Activated naive CD8-positive, alpha-beta T cell treated with anti-CD3 and anti-CD28 coated beads, Interleukin-2, amount 50 U/mL, for 16 hours (primary cell): Measurements from ENCODE around the gene KRT79.

Experiments used
- DNase-seq: peaks from one replicate; pipeline ENCODE4 v3.0.0-alpha.2; 2020; ENCODE audit warnings: low read depth, low spot score

KRT79 gene

DNA sequence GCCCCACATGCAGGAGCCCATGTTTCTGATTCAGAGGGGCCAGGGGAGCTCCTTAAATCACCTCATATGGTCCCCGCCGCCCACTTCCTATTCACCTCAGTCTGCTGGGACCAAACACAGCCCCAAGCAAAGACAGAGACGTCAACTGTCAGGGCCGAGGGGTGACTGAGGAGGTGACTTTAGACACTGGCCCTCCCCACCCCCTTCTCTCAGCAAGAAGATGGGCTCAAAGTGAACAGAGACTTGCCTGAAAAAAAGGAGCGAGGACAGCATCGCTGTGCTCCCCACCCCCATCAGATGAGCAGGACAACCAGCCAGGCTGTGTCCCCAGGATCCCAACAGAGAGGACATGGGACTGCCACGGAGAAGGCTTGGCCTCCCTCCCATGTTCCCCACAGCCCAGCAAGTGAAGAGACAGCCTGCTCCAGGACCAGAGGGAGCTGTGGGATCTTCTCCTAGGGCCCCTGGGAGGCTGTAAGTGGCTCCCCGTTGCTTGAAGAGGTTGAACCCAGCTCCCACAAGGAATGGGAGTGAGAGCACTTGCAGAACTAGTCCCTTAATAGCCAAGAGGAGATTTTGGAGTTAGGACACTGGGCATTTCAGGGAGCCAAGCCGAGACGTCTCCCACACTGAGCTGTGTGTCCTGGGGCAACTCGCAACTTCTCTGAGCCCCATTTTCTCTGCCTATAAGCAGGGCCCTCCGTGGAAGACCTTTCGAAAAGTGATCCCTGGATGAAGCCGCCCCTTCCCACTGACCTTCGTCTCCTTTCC is 1.3 kb upstream of the KRT79 start:
- no peak for DNase-seq

DNA sequence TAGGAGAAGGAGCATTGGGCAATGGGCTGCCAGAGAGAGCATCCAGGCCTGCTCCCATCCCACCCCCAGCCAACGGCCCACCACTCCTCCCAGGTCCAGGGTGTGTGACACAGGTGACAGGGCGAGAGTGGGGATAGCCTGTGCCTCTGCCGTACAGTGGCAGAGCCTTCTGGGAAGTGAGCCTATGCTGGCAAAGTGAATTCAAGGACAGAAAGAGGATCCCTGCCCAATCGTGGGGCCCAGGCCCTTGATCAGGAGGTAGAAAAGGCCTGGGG is 553 bp upstream of the KRT79 start:
- DNase-seq, result no peak

GRCh38 chr12:52832985-52833905 is 866 bp downstream of the KRT79 start:
- no peak for DNase-seq

GRCh38 chr12:52832451-52832850 is 1.7 kb downstream of the KRT79 start:
- no peak for DNase-seq

DNA sequence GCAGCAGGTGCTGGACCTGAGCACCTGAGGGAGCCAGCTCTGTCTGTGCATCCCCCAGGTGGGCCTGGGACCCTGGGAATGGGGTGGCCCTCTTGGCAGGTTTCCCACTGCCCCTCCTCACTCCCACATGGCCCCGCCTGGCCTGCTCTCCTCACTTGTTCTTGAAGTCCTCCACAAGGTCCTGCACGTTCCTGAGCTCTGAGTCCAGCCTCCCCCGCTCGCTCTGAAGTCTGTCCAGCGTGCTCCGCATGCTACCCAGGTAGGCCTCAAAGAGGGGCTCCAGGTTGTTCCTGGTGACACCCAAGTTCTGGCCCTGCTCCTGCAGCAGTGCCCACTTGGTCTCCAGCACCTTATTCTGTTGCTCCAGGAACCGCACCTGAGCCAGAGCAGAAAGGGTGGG is 2.9 kb downstream of the KRT79 start:
- DNase-seq, result no peak

- DNase-seq, result no peak
These were observed 3.9 kb downstream of the KRT79 start for GRCh38 chr12:52829986-52830770.

DNA sequence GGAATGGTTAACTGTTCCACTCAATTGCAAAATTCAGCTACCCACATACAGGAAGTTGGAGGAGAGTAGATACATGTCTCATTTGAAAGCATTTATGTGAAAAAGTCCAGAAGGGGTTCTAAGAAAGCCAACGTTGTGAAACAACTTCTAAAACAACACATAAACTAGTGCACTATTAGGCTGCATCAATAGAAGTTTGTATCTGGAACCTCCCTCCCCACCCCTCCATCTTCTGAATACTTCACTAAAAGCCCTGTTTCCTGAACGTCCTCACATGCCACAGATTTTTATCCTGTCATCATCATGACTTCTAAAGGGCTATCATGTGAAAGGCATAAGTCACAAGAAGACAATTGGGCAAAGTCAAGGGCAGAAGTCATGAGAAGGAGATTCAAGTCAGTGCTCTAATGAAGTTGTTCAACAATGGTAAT is 5.5 kb downstream of the KRT79 start:
- DNase-seq, result no peak

DNA sequence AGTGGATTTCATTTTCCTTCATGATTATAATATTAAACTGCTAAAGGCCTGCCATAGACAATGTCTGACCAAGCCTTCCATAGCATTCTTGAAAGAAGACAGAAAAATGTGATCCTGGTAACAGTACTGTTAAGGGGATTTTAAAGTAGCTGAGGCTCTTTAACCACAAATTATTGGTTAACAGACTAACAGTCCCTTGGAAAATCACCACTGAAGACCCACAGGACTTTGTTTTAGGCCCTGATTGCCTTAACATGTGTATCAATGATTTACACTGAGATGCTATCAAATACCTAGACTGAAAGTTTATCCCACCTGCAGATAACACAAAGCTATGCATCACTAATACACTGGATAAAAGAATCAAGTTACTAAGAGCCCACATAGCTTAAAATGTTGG is 6.0 kb downstream of the KRT79 start:
- no peak for DNase-seq

- no peak for DNase-seq
These were observed 6.5 kb downstream of the KRT79 start for GRCh38 chr12:52827499-52828090.

GRCh38 chr12:52826611-52827498 is 7.3 kb downstream of the KRT79 start:
- DNase-seq, result no peak

GRCh38 chr12:52825961-52826360 is 8.2 kb downstream of the KRT79 start:
- DNase-seq, result no peak

DNA sequence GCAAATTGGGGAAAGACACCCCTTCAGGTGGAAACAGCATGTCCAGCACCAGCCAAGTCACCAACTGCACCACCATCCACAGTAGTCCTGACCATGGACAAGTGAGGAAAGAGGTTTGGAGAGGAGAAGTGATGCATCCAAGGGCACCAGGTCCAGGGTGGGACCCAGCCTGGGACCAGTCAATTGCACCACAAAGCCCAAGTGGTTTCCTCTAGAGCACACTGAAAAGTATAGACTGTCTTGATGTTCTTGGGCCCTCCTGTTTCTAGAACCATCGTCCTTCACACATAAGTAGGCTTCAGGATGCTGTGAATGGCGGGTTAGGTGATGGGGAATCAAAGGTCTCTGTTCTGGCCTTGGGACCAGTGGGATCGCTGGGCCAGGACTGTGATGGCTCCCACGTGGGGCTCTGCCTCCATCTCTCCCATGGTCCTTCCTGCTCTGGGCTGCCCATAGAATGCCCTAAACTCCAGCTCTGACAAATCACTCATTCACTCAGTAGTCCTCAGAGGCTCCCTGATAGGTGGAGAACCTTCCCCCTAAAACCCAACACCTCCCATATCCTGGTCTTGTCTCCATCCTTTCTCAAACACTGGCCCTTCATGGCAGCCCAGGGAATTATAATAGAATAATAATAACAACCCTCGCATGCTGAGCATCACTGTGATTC is 9.2 kb downstream of the KRT79 start:
- no peak for DNase-seq

DNA sequence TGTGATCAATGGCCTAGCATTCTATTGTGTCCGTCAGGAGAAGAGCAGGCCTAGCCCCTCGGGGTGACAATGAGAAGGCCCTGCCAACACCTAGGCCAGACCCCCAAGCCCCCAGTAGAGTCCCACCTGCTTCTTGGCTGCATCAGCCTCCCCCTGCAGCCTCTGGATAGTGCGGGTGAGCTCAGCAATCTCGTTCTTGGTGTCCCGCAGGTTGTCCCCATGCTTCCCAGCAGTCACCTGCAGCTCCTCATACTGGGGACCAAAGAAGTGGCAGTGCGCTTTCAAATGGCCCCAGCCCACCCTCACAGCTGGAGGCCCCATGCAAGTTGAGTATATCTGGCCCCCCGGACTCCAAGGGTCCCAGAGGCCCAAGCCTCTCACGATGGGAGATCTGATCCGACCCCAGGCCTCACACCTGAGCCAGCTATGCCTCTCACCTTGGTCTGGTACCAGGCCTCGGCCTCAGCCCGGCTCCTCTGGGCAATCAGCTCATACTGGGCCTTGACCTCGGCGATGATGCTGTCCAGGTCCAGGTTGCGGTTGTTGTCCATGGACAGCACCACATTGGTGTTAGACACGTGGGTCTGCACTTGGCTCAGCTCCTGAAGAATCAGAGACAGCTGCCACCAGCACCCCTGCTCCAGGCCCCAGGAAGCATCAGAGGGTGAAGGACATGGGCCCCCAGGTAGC is 10.2 kb downstream of the KRT79 start:
- no peak for DNase-seq

DNA sequence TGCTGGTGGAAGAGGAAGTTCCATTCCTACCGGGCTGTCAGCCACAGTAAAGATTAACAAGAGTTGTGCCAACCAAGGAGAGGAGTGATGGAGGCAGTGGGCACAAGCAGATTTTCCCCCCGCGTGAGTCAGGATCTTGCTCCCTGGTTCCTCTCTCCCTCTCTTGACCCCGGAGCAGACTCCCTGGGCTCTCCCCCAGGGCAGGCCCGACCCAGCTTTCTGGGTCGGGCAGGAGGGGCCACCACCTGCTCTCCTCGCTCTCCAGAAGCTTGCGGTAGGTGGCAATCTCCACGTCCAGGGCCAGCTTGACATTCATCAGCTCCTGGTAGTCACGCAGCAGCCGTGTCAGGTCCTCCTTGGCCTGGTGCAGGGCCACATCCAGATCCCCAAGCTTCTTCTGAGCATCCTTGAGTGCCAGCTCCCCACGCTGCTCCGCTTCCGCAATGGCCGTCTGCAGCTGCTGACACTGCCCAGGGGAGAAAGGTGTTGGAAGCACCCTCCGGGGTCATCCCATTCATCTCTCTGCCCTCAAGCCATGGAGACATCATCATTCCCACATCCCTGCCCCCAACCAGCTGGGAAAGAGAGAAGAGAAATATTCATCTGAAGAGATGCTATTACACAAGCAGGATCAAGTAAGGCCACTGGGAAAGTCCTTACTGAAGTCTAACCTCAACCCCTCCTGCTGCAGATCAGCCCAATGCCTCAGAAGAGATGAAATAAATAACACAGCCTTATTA is 11.2 kb downstream of the KRT79 start:
- no peak for DNase-seq

DNA sequence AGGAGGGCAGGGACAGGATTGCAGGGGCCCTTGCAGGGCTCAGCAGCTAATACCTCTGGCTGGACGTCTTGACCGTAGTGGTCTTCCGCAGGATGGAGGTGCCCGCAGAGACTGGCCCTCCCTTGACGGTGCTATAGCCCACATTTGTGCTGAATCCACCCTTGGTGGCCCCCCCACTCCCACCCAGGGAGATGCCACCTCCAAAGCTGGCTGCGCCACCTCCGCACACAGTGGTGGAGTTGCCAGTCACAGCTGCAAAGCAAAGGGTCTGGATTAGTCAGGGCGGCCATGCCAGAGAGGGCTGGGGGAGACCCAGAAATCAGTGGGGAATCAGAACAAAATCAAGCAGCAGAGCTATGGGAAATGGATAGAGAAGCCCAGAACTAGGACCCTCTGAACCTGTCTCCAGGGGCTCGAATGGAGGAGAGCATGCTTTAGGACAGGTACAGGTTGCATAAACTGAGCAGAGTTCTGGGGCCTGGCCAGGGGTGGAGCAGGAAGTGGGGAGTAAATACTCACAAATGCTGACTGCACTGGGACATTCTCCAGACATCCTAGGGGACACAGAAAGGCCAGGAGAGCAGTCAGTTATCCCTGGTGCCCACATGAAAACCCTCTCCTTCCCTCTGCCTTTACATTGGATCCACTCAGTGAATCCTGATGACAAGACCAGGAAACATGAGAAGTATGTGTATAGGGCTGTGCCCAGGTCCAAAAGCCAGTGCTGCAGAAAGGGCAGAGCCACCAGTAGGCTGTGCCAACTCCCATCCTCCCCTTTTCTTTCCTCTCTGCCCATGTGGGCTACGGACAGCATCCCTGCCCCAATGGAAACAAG is 12.1 kb downstream of the KRT79 start:
- no peak for DNase-seq

GRCh38 chr12:52821071-52821730 is 12.9 kb downstream of the KRT79 start:
- DNase-seq, result no peak

DNA sequence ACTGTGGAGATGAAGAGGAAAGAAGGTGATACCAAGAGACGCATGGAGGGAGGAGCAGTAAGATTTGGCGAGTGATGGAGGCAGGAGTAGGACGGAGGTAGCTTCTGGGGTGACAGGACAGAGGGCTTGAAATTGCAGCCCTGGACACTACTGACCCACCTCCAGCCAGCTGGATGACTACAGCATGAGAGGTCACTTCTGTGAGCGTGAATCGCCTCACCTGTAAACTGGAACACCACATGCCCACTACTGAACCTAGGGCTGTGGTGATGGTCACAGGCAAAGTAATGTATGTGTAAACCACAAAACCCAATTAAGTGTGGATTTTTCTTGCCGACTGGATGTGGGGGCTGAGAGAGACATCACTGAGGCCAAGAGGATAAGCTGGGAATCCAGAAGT is 13.6 kb downstream of the KRT79 start:
- DNase-seq, result no peak
